ENCODE measurements around the gene CD200.

DNA sequence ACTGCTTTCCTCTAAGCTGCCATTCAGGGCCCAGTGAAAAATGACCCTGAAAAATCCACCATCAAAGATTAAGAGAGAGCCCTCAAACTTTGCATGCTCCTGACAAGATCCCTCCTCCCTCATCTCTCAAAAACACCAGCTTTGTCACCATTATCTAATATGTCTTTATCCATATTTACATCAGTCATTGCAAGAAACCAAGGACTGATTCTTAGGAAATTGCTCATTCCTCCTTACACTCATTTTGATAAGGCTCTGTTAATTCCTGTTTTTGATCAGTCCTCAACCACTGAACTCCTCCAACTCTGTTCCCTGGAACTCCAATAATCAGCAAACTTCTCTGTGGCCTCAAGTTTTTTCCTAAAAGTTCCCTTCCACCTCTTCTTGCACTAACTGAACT lies 51.8 kb downstream of the CD200 start:
- TF ChIP-seq, protein P1, sequence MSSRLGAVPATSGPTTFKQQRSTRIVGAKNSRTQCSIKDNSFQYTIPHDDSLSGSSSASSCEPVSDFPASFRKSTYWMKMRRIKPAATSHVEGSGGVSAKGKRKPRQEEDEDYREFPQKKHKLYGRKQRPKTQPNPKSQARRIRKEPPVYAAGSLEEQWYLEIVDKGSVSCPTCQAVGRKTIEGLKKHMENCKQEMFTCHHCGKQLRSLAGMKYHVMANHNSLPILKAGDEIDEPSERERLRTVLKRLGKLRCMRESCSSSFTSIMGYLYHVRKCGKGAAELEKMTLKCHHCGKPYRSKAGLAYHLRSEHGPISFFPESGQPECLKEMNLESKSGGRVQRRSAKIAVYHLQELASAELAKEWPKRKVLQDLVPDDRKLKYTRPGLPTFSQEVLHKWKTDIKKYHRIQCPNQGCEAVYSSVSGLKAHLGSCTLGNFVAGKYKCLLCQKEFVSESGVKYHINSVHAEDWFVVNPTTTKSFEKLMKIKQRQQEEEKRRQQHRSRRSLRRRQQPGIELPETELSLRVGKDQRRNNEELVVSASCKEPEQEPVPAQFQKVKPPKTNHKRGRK (CRISPR knock-in tag; IDR thresholded peaks at IDR 0.05; ENCODE audit: borderline replicate concordance): no peak
- TF ChIP-seq, protein P2, sequence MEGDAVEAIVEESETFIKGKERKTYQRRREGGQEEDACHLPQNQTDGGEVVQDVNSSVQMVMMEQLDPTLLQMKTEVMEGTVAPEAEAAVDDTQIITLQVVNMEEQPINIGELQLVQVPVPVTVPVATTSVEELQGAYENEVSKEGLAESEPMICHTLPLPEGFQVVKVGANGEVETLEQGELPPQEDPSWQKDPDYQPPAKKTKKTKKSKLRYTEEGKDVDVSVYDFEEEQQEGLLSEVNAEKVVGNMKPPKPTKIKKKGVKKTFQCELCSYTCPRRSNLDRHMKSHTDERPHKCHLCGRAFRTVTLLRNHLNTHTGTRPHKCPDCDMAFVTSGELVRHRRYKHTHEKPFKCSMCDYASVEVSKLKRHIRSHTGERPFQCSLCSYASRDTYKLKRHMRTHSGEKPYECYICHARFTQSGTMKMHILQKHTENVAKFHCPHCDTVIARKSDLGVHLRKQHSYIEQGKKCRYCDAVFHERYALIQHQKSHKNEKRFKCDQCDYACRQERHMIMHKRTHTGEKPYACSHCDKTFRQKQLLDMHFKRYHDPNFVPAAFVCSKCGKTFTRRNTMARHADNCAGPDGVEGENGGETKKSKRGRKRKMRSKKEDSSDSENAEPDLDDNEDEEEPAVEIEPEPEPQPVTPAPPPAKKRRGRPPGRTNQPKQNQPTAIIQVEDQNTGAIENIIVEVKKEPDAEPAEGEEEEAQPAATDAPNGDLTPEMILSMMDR (IDR thresholded peaks at IDR 0.05): no peak
- TF ChIP-seq FOXJ3 (CRISPR knock-in tag; IDR thresholded peaks at IDR 0.05; ENCODE audit: borderline replicate concordance): no peak

Data from WTC11 (cell line).